SU-DHL-6 (cell line): ENCODE results near the gene CCDC141.

Experiments
- H2AFZ ChIP-seq: fragments of 200-600 bp; sonication (generic); 2 replicates; pipeline ENCODE4 v1.6.1; 2014; ENCODE audit warnings: low read depth, mild to moderate bottlenecking, moderate library complexity, mixed read lengths, antibody characterized with exemption, low read length; ENCODE audit not compliant: severe bottlenecking
- H3F3A ChIP-seq: fragments of 200-600 bp; shearing (Covaris generic); 2 replicates; pipeline ENCODE4 v1.6.0; 2016; ENCODE audit warnings: antibody characterized with exemption, mild to moderate bottlenecking; ENCODE audit not compliant: insufficient read depth
- H3K27ac ChIP-seq: fragments of 200-600 bp; sonication (generic); 2 replicates; pipeline ENCODE4 v1.5.1; 2016; ENCODE audit warnings: low read depth, mild to moderate bottlenecking, low read length, moderate library complexity, mixed read lengths
- H3K27me3 ChIP-seq: fragments of 200-600 bp; sonication (generic), shearing (Covaris generic); 2 replicates; pipeline ENCODE4 v1.6.0; 2014; ENCODE audit warnings: mild to moderate bottlenecking, low read length
- H3K36me3 ChIP-seq: fragments of 200-600 bp; sonication (generic); 2 replicates; pipeline ENCODE4 v1.6.1; 2014; ENCODE audit warnings: mild to moderate bottlenecking, low read length, mixed read lengths
- H3K4me2 ChIP-seq: fragments of 300-600, 200-600 bp; shearing (Covaris generic), sonication (generic); 2 replicates; pipeline ENCODE4 v1.6.0; 2014; ENCODE audit warnings: low read length, low read depth, mild to moderate bottlenecking; ENCODE audit not compliant: poor library complexity, severe bottlenecking
- H3K4me3 ChIP-seq: fragments of 200-600 bp; sonication (generic); 2 replicates; pipeline ENCODE4 v1.5.1; 2014; ENCODE audit warnings: antibody characterized with exemption, low read length, mild to moderate bottlenecking, mixed read lengths; ENCODE audit not compliant: insufficient read depth, poor library complexity, severe bottlenecking
- H3K79me2 ChIP-seq: fragments of 200-600 bp; sonication (generic); 2 replicates; pipeline ENCODE4 v1.6.1; 2014; ENCODE audit warnings: mild to moderate bottlenecking, low read length, moderate library complexity; ENCODE audit not compliant: insufficient read depth
- H3K9ac ChIP-seq: fragments of 200-600 bp; sonication (generic); 2 replicates; pipeline ENCODE4 v1.7.0; 2014; ENCODE audit warnings: mild to moderate bottlenecking, low read length
- H3K9me2 ChIP-seq: fragments of 200-600 bp; sonication (generic); replicated peaks from 2 replicates; pipeline ENCODE4 v1.6.1; 2014; ENCODE audit warnings: low read length; ENCODE audit not compliant: insufficient read depth
- H3K9me3 ChIP-seq: fragments of 200-600 bp; sonication (generic); 2 replicates; pipeline ENCODE4 v1.6.1; 2014; ENCODE audit warnings: low read length, mixed read lengths; ENCODE audit not compliant: insufficient read depth
- H4K20me1 ChIP-seq: fragments of 200-600 bp; sonication (generic); 2 replicates; pipeline ENCODE4 v1.6.1; 2014; ENCODE audit warnings: low read depth, mild to moderate bottlenecking, antibody characterized with exemption, low read length, moderate library complexity, mixed read lengths
- CTCF ChIP-seq: fragments of 200-600 bp; sonication (generic); IDR thresholded peaks from one replicate; pipeline ENCODE4 v1.5.1; 2017; ENCODE audit warnings: antibody characterized with exemption, mild to moderate bottlenecking, low read length, moderate library complexity; ENCODE audit not compliant: insufficient read depth, poor library complexity, severe bottlenecking
- EZH2phosphoT487 ChIP-seq: fragments of 200-600 bp; sonication (generic), shearing (Covaris generic); conservative IDR thresholded peaks from 2 replicates; pipeline ENCODE4 v1.6.1; 2018; ENCODE audit warnings: mild to moderate bottlenecking, antibody characterized with exemption, low read length, moderate library complexity, mixed read lengths

CCDC141 gene

GRCh38 chr2:178880257-178880656 is 169.7 kb downstream of the CCDC141 start:
- no peak overlapping the region for H3K4me3 ChIP-seq
- no peak overlapping the region for H3K9ac ChIP-seq
- no peak overlapping the region for H3K4me2 ChIP-seq
- H2AFZ ChIP-seq: no peak overlapping the region
- H3K27ac ChIP-seq: no peak overlapping the region
- no peaks in the 10 kb centered on the region for H3K27me3 ChIP-seq
- no peaks in the 10 kb centered on the region for H3K36me3 ChIP-seq
- no peaks in the 10 kb centered on the region for H4K20me1 ChIP-seq
- no peaks in the 10 kb centered on the region for H3K9me3 ChIP-seq
- H3K9me2 ChIP-seq: no peaks in the 10 kb centered on the region
- no peaks in the 10 kb centered on the region for H3K79me2 ChIP-seq
- TF ChIP-seq EZH2phosphoT487 (no peak), CTCF (no peak)
- no peaks in the 10 kb centered on the region for H3F3A ChIP-seq

- H3K9me2 ChIP-seq: no peaks in the 10 kb centered on the region
- no peaks in the 10 kb centered on the region for H3F3A ChIP-seq
- no peak overlapping the region for H3K4me2 ChIP-seq
- no peaks in the 10 kb centered on the region for H3K27me3 ChIP-seq
- H3K27ac ChIP-seq: no peak overlapping the region
- no peaks in the 10 kb centered on the region for H3K79me2 ChIP-seq
- H3K9ac ChIP-seq: no peak overlapping the region
- no peak overlapping the region for H2AFZ ChIP-seq
- no peak for TF ChIP-seq CTCF
- TF ChIP-seq EZH2phosphoT487: no peak
- H3K4me3 ChIP-seq: no peak overlapping the region
- H3K36me3 ChIP-seq: no peaks in the 10 kb centered on the region
- H3K9me3 ChIP-seq: no peaks in the 10 kb centered on the region
- no peaks in the 10 kb centered on the region for H4K20me1 ChIP-seq
These were observed 172.1 kb downstream of the CCDC141 start for GRCh38 chr2:178877874-178878273.

- Histone ChIP-seq H2AFZ (no peak overlapping the region), H3K4me2 (no peak overlapping the region)
These were observed 175.3 kb downstream of the CCDC141 start for GRCh38 chr2:178874529-178875240.

More at GRCh38 chr2:178874529-178875240, 175.3 kb downstream of the CCDC141 start:
- no peaks in the 10 kb centered on the region for H4K20me1 ChIP-seq
- H3K79me2 ChIP-seq: no peaks in the 10 kb centered on the region
- no peaks in the 10 kb centered on the region for H3K27me3 ChIP-seq
- no peak overlapping the region for H3K27ac ChIP-seq
- no peak overlapping the region for H3K9ac ChIP-seq
- H3F3A ChIP-seq: no peaks in the 10 kb centered on the region
- H3K9me3 ChIP-seq: no peaks in the 10 kb centered on the region
- H3K36me3 ChIP-seq: no peaks in the 10 kb centered on the region
- no peaks in the 10 kb centered on the region for H3K9me2 ChIP-seq
- TF ChIP-seq EZH2phosphoT487 (no peak), CTCF (no peak)
- H3K4me3 ChIP-seq: no peak overlapping the region
